Heart right ventricle (tissue), 16 donors: Measurements from ENCODE around the gene VPS13C. TPM values are rescaled to one million over a fixed set of nuclear protein-coding genes. Genes with fewer than 3 reads are reported as not detected.

ENCODE experiments used
- ATAC-seq, 8 donors: fragments of 200-7000 bp; cut with Tn5 transposase; one replicate each; pipeline ENCODE4 v1.9.1; 2020; ENCODE audit warnings: mild to moderate bottlenecking in 8 of 8, moderate library complexity in 8 of 8, moderate number of reproducible peaks in 1 of 8
- DNase-seq, 2 donors: peaks; one replicate each; pipeline ENCODE4 v3.0.0-alpha.2; 2020
- H3K27ac ChIP-seq, 10 donors: fragments of 200-600 bp; sonication (generic) in 2 of 10; one replicate each; pipeline versions ENCODE4 v1.5.0 to v1.8.0; 2020 to 2022; ENCODE audit warnings: mild to moderate bottlenecking in 3 of 10
- H3K27me3 ChIP-seq, 7 donors: fragments of 200-600 bp; one replicate each; pipeline ENCODE4 v1.8.0; 2021 to 2022; ENCODE audit warnings: mild to moderate bottlenecking in 2 of 7
- H3K36me3 ChIP-seq, 9 donors: fragments of 200-600 bp; sonication (generic) in 1 of 9; one replicate each; pipeline versions ENCODE4 v1.5.0 to v1.8.0; 2020 to 2022; ENCODE audit warnings: mild to moderate bottlenecking in 2 of 9
- H3K4me1 ChIP-seq, 9 donors: fragments of 200-600 bp; sonication (generic) in 1 of 9; one replicate each; pipeline versions ENCODE4 v1.5.0 to v1.8.0; 2020 to 2022; ENCODE audit warnings: mild to moderate bottlenecking in 4 of 9
- H3K4me3 ChIP-seq, 10 donors: fragments of 200-600 bp; sonication (generic) in 2 of 10; one replicate each; pipeline versions ENCODE4 v1.5.0 to v1.8.0; 2020 to 2022; ENCODE audit warnings: mild to moderate bottlenecking in 7 of 10, moderate library complexity in 2 of 10
- H3K9me3 ChIP-seq, 11 donors: fragments of 200-600 bp in 10 of 11; sonication (generic) in 2 of 11; one replicate each; pipeline versions ENCODE4 v1.5.0 to v1.8.0; 2013 to 2022; ENCODE audit warnings: mild to moderate bottlenecking in 2 of 11, control low read depth in 1 of 11, moderate library complexity in 1 of 11
- WGBS, 2 donors: extraction: QIAGEN DNeasy Blood & Tissue Kit; methylation state at CpG; one replicate each; pipeline ENCODE4 v1.1.7; 2013; ENCODE audit warnings: inconsistent platforms in 1 of 2; 5-methylcytosine and 5-hydroxymethylcytosine counted together
- intact Hi-C, 10 donors: fragments of 100-400 bp; cut with DNase I; formaldehyde crosslinking; loops; one replicate each; pipeline versions ENCODE4 v1.11.1 to v1.14.2; 2022
- polyA plus RNA-seq, 2 donors: library from polyadenylated mRNA; stranded (reverse); fragments of 200-250 nt; gene quantifications; one replicate each; pipeline ENCODE4 v1.2.3, GENCODE V29; 2013
- total RNA-seq, 10 donors: library from RNA; stranded (reverse); fragmentation: NEBNext Ultra II Directional in 3 of 10; extraction: Animal tissue kit (Norgen Biotek cat#: 25700) in 3 of 10; gene quantifications; one replicate each; pipeline versions ENCODE4 v1.2.1 to v1.2.4, GENCODE V29; 2021 to 2023
- TF ChIP-seq, protein P1 (sequence below), 9 donors: fragments of 200-600 bp; sonication (generic) in 2 of 9; IDR thresholded peaks; one replicate each; pipeline versions ENCODE4 v1.5.0 to v1.8.0; 2021 to 2022; ENCODE audit warnings: antibody characterized with exemption in 9 of 9, mild to moderate bottlenecking in 5 of 9, moderate library complexity in 1 of 9
- donor health status: Arrhythmogenic right ventricular cardiomyopathy.
- donor health status: ischemic (EF 13 %, LVEDD 7.1; RV severe dilation, severe dysfunction).
- donor health status: healthy with polysubstance abuse.
- donor health status: DM: no; HTN: yes; CAD: no.
- donor health status: DM: no; HTN: no; CAD: no.
- donor health status: ischemic (EF 25% LVEDD 6.9; RV normal size, moderate dysfunction).
- donor health status: ischemic (EF 25% LVEDD 5.7; RV mildly dilated, moderate dysfunction).
- donor health status: healthy.
- donor health status: DM: yes; HTN: yes; CAD: no.
- donor health status: Ischemic cardiomyopathy.
- donor health status: ischemic (EF 35%, LVEDD 5.7; RV mildly dilated, moderate dysfunction).
- donor health status: nonischemic (EF 11% LVEDD 7.7; RV severe dilation, severe dysfunction).
- donor health status: DM: yes; HTN: yes; CAD: no.
- donor health status: PGD.
- donor health status: ischemic (EF 29% LVEDD 5.4; RV normal size, mild dysfunction).
- donor health status: nonischemic (EF 23%, LVEDD 6.1; RV moderate dilation, normal function).

VPS13C gene
- total and polyA plus RNA-seq, 12 donors = 7.3 to 59.0 (median 39.6) TPM

DNA sequence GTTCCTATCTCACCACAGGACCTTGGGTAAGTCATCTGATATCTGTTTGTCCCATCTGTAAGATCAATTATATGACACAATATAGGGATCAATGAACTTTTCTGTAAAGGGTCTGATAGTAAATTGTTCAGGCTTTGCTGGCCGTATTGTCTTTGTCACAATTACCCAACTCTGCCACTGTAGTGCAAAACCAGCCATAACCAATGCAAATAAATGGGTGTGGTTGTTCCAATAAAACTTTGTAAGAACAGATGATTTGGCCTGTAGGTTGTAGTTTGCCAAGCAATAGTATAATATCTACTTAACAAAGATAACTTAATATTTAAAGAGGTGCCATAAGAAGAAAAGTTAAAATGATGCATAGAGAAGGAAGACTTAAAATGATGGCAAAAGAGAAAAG is 210.8 kb downstream of the VPS13C start:
- Histone ChIP-seq H3K4me1 (no peaks in the 10 kb centered on the region), H3K4me3 (no peak overlapping the region), H3K36me3 (peaks cover 0 to 39% (median 14%) of the 10 kb centered on the region in 9 donors), H3K27ac (no peak overlapping the region), H3K27me3 (no peaks in the 10 kb centered on the region), H3K9me3 (no peaks in the 10 kb centered on the region)
- DNase-seq (no peak), ATAC-seq (no peak)
- intact Hi-C loops = no loop called here
- TF ChIP-seq, protein P1, sequence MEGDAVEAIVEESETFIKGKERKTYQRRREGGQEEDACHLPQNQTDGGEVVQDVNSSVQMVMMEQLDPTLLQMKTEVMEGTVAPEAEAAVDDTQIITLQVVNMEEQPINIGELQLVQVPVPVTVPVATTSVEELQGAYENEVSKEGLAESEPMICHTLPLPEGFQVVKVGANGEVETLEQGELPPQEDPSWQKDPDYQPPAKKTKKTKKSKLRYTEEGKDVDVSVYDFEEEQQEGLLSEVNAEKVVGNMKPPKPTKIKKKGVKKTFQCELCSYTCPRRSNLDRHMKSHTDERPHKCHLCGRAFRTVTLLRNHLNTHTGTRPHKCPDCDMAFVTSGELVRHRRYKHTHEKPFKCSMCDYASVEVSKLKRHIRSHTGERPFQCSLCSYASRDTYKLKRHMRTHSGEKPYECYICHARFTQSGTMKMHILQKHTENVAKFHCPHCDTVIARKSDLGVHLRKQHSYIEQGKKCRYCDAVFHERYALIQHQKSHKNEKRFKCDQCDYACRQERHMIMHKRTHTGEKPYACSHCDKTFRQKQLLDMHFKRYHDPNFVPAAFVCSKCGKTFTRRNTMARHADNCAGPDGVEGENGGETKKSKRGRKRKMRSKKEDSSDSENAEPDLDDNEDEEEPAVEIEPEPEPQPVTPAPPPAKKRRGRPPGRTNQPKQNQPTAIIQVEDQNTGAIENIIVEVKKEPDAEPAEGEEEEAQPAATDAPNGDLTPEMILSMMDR (IDR thresholded peaks at IDR 0.05) = no peak
- WGBS, 2 donors = 97 to 99% methylated on average over 1 of the region's 1 CpG

GRCh38 chr15:61841466-61841865 is 218.8 kb downstream of the VPS13C start:
- Histone ChIP-seq H3K4me1 (no peaks in the 10 kb centered on the region), H3K4me3 (no peak overlapping the region), H3K27ac (no peak overlapping the region), H3K9me3 (no peaks in the 10 kb centered on the region), H3K27me3 (peaks cover 0 to 13% (median 8%) of the 10 kb centered on the region in 7 donors), H3K36me3 (no peaks in the 10 kb centered on the region)
- 85 to 88% methylated on average over 9 of the region's 9 CpGs for WGBS, 2 donors
- ATAC-seq = no peak
- no peak for DNase-seq
- intact Hi-C loops = no loop called here
- TF ChIP-seq, protein P1 (IDR thresholded peaks at IDR 0.05) = no peak

DNA sequence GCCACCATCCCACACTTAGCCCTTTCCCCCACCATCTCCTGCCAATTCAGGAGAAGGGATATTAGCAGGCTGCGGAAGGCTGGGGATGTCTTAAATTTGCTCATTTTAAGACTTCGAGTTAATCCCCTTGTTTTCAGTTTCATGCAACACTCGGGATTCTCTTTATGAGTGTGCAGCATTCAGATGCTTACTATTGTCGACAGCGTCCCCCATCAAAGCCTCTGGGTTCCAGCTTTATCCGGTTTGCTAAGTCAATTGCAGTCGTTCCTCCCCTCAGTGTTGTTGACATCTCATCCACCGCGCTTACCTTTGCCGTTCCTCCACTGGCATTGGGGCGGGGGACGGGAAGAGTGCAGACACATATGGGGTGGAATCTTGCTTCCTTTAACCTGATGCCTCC is 220.2 kb downstream of the VPS13C start:
- intact Hi-C loops = no loop called here
- no peak overlapping the region for H3K27ac ChIP-seq
- H3K4me3 ChIP-seq = no peak overlapping the region
- H3K27me3 ChIP-seq = peaks cover 0 to 13% (median 8%) of the 10 kb centered on the region in 7 donors
- H3K9me3 ChIP-seq = no peaks in the 10 kb centered on the region
- peaks cover 0 to 8% (median 3%) of the 10 kb centered on the region in 9 donors for H3K4me1 ChIP-seq
- TF ChIP-seq, protein P1 (IDR thresholded peaks at IDR 0.05) = no peak
- H3K36me3 ChIP-seq = no peaks in the 10 kb centered on the region
- 71 to 74% methylated on average over 12 of the region's 12 CpGs for whole genome bisulfite sequencing, 2 donors
- no peak for DNase-seq
- no peak for ATAC-seq

GRCh38 chr15:61839546-61839945 is 220.7 kb downstream of the VPS13C start:
- 91 to 94% methylated on average over 8 of the region's 8 CpGs for WGBS, 2 donors
- intact Hi-C loops = loop anchor here in 7 of 10 donors (5.0 to 10.0 kb wide), 7 partner anchors 635 to 1335 kb away; no protein-coding TSS in a partner anchor

More at GRCh38 chr15:61839546-61839945, 220.7 kb downstream of the VPS13C start:
- H3K27ac ChIP-seq = no peak overlapping the region
- peaks cover 0 to 17% (median 8%) of the 10 kb centered on the region in 7 donors for H3K27me3 ChIP-seq
- DNase-seq (no peak), ATAC-seq (no peak)
- H3K36me3 ChIP-seq = no peaks in the 10 kb centered on the region
- H3K9me3 ChIP-seq = no peaks in the 10 kb centered on the region
- H3K4me1 ChIP-seq = peaks cover 0 to 9% (median 3%) of the 10 kb centered on the region in 9 donors
- TF ChIP-seq, protein P1 (IDR thresholded peaks at IDR 0.05) = no peak
- H3K4me3 ChIP-seq = no peak overlapping the region
